Vagina (tissue), 2 donors: Measurements from ENCODE around the gene CD101. TPM values are rescaled to one million over a fixed set of nuclear protein-coding genes. Genes with fewer than 3 reads are reported as not detected.
"Not testable (repeated sequence)": the region's sequence is repeated elsewhere in the genome, so short reads cannot be mapped to it uniquely, and the experiment has no call there.

Experiments used
- DNase-seq, 2 donors: peaks; one replicate each; pipeline ENCODE4 v3.0.0-alpha.2; 2017; ENCODE audit errors: extremely low spot score in 2 of 2
- H3K27ac ChIP-seq: fragments of 200-600 bp; sonication (generic); one replicate; pipeline ENCODE4 v1.5.1; 2019
- H3K27me3 ChIP-seq: fragments of 200-600 bp; sonication (generic); one replicate; pipeline ENCODE4 v1.5.1; 2019
- H3K36me3 ChIP-seq, 2 donors: fragments of 200-600 bp; sonication (generic); one replicate each; pipeline ENCODE4 v1.5.1; 2017 to 2019
- H3K4me1 ChIP-seq: fragments of 200-600 bp; sonication (generic); one replicate; pipeline ENCODE4 v1.5.1; 2019
- H3K4me3 ChIP-seq, 2 donors: fragments of 200-600 bp; sonication (generic); 1 replicate in 1 of 2; 2 replicates in 1 of 2; pipeline ENCODE4 v1.5.1; 2016 to 2019
- H3K9me3 ChIP-seq: fragments of 200-600 bp; sonication (generic); one replicate; pipeline ENCODE4 v1.5.1; 2019
- POLR2A ChIP-seq, 2 donors: fragments of 450-650 bp; IDR thresholded peaks; one replicate each; pipeline ENCODE4 v1.6.1; 2017; ENCODE audit warnings: antibody characterized with exemption in 2 of 2, mild to moderate bottlenecking in 2 of 2, moderate library complexity in 2 of 2
- POLR2AphosphoS5 ChIP-seq, 2 donors: sonication (generic); formaldehyde crosslinking; IDR thresholded peaks; one replicate each; pipeline ENCODE4 v1.9.0; 2017; ENCODE audit warnings: antibody characterized with exemption in 2 of 2, mild to moderate bottlenecking in 2 of 2, low read depth in 1 of 2; ENCODE audit not compliant: insufficient read depth in 1 of 2
- intact Hi-C: fragments of 100-400 bp; cut with DNase I; formaldehyde crosslinking; loops from one replicate; pipeline ENCODE4 v1.15.1; 2023
- total RNA-seq: library from RNA; depleted of rRNA; stranded (reverse); fragments of >200 nt; gene quantifications from one replicate; pipeline ENCODE4 v1.2.3, GENCODE V29; 2016
- TF ChIP-seq, protein P1 (sequence below), 3 experiments: fragments of 450-650 bp in 2 of 3; fragments of 200-600 bp in 1 of 3; sonication (generic) in 1 of 3; IDR thresholded peaks; one replicate each; pipeline ENCODE4 v1.5.1; 2017 to 2019; ENCODE audit warnings: antibody characterized with exemption in 3 of 3, mild to moderate bottlenecking in 2 of 3, moderate library complexity in 2 of 3

Gene CD101
- total RNA-seq, 1 donor from 2014 or later = 3.9 TPM

DNA sequence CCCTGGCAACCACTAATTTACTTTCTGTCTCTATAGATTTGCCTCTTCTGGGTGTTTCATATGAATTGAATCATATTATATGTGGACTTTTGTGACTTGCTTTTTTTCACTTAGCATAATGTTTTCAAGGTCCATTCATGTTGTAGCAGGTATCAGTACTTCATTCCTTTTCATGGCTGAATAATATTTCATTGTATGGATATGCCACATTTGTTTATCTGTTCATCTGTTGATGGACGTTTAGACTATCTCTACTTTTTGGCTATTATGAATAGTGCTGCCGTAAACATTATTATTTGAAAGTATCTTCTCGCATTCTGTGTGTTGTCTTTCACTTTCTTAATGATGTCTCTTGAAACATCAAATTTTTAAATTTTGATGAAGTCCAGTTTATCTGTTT is 32.8 kb upstream of the CD101 start:
- no peaks in the 10 kb centered on the region for H3K4me1 ChIP-seq
- H3K36me3 ChIP-seq = peaks cover 0 to 18% of the 10 kb centered on the region in 2 donors
- no peaks in the 10 kb centered on the region for H3K27me3 ChIP-seq
- no peak for DNase-seq
- intact Hi-C loops = no loop called here
- H3K4me3 ChIP-seq = no peak overlapping the region
- TF ChIP-seq, protein P1, sequence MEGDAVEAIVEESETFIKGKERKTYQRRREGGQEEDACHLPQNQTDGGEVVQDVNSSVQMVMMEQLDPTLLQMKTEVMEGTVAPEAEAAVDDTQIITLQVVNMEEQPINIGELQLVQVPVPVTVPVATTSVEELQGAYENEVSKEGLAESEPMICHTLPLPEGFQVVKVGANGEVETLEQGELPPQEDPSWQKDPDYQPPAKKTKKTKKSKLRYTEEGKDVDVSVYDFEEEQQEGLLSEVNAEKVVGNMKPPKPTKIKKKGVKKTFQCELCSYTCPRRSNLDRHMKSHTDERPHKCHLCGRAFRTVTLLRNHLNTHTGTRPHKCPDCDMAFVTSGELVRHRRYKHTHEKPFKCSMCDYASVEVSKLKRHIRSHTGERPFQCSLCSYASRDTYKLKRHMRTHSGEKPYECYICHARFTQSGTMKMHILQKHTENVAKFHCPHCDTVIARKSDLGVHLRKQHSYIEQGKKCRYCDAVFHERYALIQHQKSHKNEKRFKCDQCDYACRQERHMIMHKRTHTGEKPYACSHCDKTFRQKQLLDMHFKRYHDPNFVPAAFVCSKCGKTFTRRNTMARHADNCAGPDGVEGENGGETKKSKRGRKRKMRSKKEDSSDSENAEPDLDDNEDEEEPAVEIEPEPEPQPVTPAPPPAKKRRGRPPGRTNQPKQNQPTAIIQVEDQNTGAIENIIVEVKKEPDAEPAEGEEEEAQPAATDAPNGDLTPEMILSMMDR (IDR thresholded peaks at IDR 0.05) = no peak
- TF ChIP-seq POLR2A (IDR thresholded peaks at IDR 0.05) (no peak), POLR2AphosphoS5 (IDR thresholded peaks at IDR 0.05; ENCODE audit: insufficient read depth in 1 of 2, low read depth in 1 of 2) (no peak)
- no peaks in the 10 kb centered on the region for H3K9me3 ChIP-seq
- H3K27ac ChIP-seq = no peak overlapping the region

DNA sequence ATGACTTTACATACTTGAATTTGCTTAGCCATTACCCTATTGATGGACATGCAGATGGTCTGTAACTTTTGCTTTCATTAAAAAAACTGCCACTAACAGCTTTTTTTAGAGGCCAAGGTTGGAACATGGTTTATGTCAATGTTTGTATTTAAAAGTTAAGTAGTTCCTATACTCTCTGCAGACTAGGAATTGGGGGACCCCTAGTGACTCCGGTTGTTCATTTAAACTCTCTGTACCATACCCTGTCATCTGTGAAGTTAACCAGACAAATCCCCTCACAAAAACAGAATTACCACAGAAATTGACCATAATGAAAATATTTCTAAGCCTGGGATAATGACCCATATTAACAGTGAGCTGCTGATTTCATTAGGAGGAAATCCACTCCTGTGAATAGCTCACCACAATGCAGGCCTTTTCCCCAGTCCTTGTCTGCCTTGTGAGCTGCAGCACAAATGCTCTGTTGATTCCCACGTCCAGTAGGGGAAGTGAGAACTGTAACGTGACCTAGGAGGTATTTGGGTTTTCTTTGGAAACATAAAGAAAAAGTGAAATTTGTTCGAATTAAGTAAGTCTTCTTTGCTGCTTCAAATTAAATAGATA is 30.2 kb upstream of the CD101 start:
- Histone ChIP-seq H3K27me3 (no peaks in the 10 kb centered on the region), H3K27ac (no peak overlapping the region), H3K36me3 (peaks cover 0 to 15% of the 10 kb centered on the region in 2 donors), H3K9me3 (no peaks in the 10 kb centered on the region), H3K4me1 (no peaks in the 10 kb centered on the region), H3K4me3 (no peak overlapping the region)
- DNase-seq = no peak
- intact Hi-C loops = no loop called here
- TF ChIP-seq POLR2AphosphoS5 (IDR thresholded peaks at IDR 0.05; ENCODE audit: insufficient read depth in 1 of 2, low read depth in 1 of 2) = no peak
- no peak for TF ChIP-seq POLR2A (IDR thresholded peaks at IDR 0.05)
- TF ChIP-seq, protein P1 (IDR thresholded peaks at IDR 0.05) = no peak

DNA sequence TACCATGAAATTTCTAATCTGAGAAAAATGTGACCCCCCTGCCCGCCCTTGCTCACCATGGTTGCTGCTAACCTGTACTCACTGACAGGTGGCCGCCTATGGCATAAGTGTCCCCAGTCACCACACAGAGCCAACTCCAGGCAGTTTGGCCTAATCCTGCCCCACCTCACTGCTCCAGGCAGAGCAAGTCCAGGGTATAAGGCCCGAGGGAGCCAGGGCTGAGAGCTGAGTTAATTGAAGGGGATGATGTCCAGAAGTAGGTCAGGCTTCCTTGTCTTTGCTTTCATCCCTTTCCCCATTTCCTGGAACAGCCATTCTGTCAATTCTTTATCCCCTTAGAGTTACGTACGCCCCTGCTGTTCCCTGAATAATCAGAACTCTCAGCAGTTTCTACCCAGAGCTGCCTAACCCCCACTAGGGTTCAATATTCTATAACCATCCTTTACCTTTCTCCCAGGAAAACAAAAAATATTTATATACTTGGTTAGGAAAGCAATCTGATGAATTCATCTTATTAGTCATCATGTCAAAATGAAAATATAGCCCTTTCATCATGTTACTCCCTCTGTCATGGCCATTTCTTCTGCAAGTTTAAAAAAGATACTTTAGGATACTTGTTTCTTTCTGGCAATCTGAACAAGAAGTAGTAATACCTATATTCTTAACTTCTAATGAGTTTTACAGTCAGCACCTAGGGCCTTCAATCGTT is 29.4 kb upstream of the CD101 start:
- DNase-seq = no peak
- Histone ChIP-seq H3K27me3 (no peaks in the 10 kb centered on the region), H3K27ac (no peak overlapping the region), H3K9me3 (no peaks in the 10 kb centered on the region), H3K36me3 (peaks cover 0 to 13% of the 10 kb centered on the region in 2 donors), H3K4me1 (no peaks in the 10 kb centered on the region), H3K4me3 (no peak overlapping the region)
- intact Hi-C loops = no loop called here
- TF ChIP-seq POLR2A (IDR thresholded peaks at IDR 0.05) (no peak), POLR2AphosphoS5 (IDR thresholded peaks at IDR 0.05; ENCODE audit: insufficient read depth in 1 of 2, low read depth in 1 of 2) (no peak)
- TF ChIP-seq, protein P1 (IDR thresholded peaks at IDR 0.05) = no peak

GRCh38 chr1:116972674-116973030 is 28.9 kb upstream of the CD101 start:
- Histone ChIP-seq H3K4me3 (no peak overlapping the region), H3K27me3 (no peaks in the 10 kb centered on the region), H3K9me3 (no peaks in the 10 kb centered on the region), H3K4me1 (no peaks in the 10 kb centered on the region), H3K36me3 (peaks cover 0 to 13% of the 10 kb centered on the region in 2 donors), H3K27ac (no peak overlapping the region)
- intact Hi-C loops = no loop called here
- TF ChIP-seq POLR2AphosphoS5 (IDR thresholded peaks at IDR 0.05; ENCODE audit: insufficient read depth in 1 of 2, low read depth in 1 of 2) (no peak), POLR2A (IDR thresholded peaks at IDR 0.05) (no peak)
- TF ChIP-seq, protein P1 (IDR thresholded peaks at IDR 0.05) = no peak
- no peak for DNase-seq

DNA sequence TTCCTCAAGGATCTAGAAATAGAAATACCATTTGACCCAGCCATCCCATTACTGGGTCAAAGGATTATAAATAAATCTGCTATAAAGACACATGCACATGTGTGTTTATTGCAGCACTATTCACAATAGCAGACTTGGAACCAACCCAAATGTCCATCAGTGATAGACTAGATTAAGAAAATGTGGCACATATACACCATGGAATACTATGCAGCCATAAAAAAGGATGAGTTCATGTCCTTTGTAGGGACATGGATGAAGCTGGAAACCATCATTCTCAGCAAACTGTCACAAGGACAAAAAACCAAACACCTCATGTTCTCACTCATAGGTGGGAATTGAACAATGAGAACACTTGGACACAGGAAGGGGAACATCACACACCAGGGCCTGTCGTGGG is 21.3 kb upstream of the CD101 start:
- H3K4me1 ChIP-seq, H3K36me3 ChIP-seq, H3K27me3 ChIP-seq, DNase-seq, intact Hi-C loops, H3K9me3 ChIP-seq, H3K27ac ChIP-seq, H3K4me3 ChIP-seq: not testable (repeated sequence)
